ENCODE measurements around the gene COX18.

The COX18 gene

DNA sequence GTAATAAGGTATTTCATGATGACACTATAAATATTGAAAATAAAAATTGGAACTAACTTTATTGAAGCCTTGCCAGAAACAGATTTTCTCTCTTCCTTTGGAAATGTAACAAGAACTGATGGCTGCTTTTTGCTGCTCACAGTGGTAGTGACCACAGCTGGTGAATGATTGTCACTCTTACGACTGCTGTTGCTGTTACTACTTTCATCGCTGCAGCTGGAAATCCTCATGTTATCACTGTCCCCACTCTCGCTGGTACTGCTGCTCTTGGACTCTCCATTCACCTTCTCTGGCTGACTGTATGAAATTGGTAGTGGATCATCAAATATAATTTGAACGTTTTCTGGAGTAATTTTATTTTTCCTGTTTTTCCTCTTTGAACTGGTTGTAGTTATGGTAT, 28.5 kb upstream of the COX18 start:
- H3K4me3 ChIP-seq (ENCODE audit: low read depth, low read length), result no peak overlapping the region
- no peak for DNase-seq (ENCODE audit: low read depth)
- TF ChIP-seq, protein P1, sequence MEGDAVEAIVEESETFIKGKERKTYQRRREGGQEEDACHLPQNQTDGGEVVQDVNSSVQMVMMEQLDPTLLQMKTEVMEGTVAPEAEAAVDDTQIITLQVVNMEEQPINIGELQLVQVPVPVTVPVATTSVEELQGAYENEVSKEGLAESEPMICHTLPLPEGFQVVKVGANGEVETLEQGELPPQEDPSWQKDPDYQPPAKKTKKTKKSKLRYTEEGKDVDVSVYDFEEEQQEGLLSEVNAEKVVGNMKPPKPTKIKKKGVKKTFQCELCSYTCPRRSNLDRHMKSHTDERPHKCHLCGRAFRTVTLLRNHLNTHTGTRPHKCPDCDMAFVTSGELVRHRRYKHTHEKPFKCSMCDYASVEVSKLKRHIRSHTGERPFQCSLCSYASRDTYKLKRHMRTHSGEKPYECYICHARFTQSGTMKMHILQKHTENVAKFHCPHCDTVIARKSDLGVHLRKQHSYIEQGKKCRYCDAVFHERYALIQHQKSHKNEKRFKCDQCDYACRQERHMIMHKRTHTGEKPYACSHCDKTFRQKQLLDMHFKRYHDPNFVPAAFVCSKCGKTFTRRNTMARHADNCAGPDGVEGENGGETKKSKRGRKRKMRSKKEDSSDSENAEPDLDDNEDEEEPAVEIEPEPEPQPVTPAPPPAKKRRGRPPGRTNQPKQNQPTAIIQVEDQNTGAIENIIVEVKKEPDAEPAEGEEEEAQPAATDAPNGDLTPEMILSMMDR (conservative IDR thresholded peaks at IDR 0.05; ENCODE audit: low read depth, low read length), result no peak

DNA sequence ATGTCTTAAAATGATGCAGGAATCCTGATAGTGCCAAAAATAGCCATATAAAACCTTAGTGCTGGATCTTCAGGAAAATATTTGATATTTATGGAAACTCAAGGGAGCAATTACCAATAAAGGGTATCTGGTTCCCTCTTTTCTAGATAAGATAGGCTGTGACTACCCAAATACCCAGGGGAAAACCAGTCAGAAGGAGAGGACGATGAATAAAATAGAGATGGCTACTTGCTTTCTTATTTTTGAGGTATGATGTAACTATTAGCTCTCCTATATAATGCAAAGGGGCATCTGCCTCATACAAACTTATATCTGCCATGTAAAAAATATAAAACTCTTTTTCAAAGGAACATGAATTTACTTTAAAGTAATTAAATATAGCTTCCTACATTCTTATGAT, 23.4 kb upstream of the COX18 start:
- TF ChIP-seq, protein P1 (conservative IDR thresholded peaks at IDR 0.05; ENCODE audit: low read depth, low read length), result no peak

DNA sequence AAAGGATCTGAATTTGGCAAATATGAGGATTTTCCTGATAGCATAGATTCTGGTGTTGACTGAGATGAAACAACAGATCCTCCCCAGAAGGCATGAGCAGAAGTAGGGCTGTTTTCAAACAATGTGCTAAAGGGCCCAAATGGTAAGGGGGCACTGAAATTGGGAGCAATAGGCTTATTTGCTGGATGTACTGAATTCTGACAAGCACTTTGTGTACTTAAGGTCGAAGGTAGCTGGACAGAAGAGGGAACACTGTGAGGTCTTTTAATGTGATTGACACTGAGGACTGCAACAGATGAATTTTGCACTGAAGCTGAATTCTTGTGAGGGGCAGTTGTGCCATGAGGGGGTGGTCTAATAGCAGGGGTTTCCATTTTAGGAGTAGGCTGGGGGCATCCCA, 21.2 kb upstream of the COX18 start:
- no peak for DNase-seq (ENCODE audit: low read depth)
- TF ChIP-seq, protein P1 (conservative IDR thresholded peaks at IDR 0.05; ENCODE audit: low read depth, low read length), result no peak
- no peak overlapping the region for H3K4me3 ChIP-seq (ENCODE audit: low read depth, low read length)

More for the DNA sequence above, 23.4 kb upstream of the COX18 start:
- no peak for DNase-seq (ENCODE audit: low read depth)
- no peak overlapping the region for H3K4me3 ChIP-seq (ENCODE audit: low read depth, low read length)

DNA sequence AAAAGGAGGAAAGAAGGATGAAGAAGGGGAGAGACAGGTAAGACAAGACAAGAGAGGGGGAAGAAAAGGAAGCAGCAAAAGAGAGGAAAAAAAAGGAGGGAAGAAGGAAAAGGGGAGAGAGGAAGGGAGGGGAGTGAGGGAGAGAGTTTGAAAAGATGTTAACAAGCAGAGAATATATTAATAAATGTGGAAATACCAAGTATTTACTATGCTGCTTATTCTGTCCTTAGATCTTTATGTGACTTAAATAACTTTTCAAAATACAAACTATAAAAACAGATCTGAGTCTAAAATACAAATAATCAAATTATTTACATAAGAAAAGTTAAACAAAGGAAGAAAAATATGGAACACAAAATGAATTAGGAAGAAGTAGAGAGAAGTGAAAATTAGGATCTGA, 18.4 kb upstream of the COX18 start:
- TF ChIP-seq, protein P1 (conservative IDR thresholded peaks at IDR 0.05; ENCODE audit: low read depth, low read length), result no peak
- no peak overlapping the region for H3K4me3 ChIP-seq (ENCODE audit: low read depth, low read length)
- DNase-seq (ENCODE audit: low read depth), result no peak

DNA sequence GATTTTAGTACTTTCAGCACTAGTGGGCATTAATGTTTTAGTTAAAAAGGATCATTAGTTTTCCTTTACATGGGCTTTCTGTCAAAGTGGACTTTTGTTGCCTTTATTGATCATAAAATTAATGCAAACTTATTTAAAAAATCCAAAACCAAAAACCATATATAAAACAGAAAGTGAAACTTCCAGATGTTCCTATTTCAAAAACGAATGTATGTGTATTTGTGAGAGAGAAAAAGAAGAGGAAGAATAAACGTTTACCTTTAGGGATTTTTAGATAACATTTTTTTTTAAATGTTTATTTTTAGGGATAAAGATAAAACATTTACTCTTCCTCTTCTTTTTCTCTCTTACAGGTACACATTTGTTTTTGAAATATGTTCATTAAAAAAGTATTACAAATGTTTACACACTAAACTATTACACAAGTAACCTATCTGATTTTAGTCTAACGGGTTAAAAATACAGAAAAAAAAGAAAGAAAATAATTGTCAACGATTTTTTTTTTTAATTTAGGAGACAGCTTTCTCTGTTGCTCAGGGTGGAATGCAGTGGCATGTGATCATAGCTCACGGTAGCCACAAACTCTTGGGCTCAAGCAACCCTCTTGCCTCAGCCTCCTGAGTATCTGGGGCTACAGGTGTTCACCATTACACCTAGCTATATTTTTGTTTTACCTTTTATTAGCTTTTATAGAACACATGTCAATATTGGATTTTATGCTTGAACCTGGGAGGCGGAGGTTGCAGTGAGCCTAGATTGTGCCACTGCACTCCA, 16.8 kb upstream of the COX18 start:
- TF ChIP-seq, protein P1 (conservative IDR thresholded peaks at IDR 0.05; ENCODE audit: low read depth, low read length), result no peak
- peak; percentile 23 for DNase-seq (ENCODE audit: low read depth)
- H3K4me3 ChIP-seq (ENCODE audit: low read depth, low read length), result no peak overlapping the region

DNA sequence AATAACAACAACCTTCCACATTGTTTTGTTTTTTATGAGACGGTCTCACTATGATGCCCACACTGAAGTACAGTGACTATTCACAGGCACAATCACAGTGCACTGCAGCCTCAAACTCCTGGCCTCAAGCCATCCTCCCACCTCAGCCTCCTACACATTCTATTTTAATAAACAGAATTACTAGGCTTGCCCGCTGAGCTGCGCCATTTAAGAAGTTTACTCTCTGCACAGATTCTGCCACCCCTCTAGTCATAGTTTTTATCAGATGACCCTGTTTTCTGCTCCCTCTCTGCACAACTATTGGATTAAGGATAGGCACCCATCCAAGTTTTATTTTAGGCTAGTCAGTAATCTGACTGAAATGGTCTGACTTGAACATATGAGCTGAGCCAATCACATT, 11.3 kb upstream of the COX18 start:
- DNase-seq (ENCODE audit: low read depth), result no peak
- TF ChIP-seq, protein P1 (conservative IDR thresholded peaks at IDR 0.05; ENCODE audit: low read depth, low read length), result no peak
- H3K4me3 ChIP-seq (ENCODE audit: low read depth, low read length), result no peak overlapping the region

DNA sequence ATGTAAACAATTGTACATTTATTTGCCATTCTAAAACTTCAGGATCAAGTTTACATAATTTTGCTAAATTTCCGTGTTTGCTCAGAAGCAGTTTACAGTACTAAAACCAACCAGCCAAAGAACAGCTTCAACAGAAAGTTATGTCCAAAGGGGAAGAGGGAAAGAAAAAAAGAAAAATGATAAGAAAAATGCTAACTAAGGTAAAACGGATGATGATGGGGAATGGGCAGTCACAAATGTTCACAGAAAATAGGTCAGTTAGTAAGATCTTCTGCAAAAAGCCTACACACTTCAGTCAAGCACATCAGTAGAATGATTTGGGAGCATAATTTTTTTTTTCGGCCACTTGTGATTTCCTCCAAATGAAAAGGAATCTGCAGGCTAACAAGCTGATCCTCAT, 6.3 kb upstream of the COX18 start:
- no peak for DNase-seq (ENCODE audit: low read depth)
- TF ChIP-seq, protein P1 (conservative IDR thresholded peaks at IDR 0.05; ENCODE audit: low read depth, low read length), result no peak

More for the DNA sequence above, 6.3 kb upstream of the COX18 start:
- H3K4me3 ChIP-seq (ENCODE audit: low read depth, low read length), result no peak overlapping the region
